ENCODE data around the gene DAZAP1.

DAZAP1 gene

DNA sequence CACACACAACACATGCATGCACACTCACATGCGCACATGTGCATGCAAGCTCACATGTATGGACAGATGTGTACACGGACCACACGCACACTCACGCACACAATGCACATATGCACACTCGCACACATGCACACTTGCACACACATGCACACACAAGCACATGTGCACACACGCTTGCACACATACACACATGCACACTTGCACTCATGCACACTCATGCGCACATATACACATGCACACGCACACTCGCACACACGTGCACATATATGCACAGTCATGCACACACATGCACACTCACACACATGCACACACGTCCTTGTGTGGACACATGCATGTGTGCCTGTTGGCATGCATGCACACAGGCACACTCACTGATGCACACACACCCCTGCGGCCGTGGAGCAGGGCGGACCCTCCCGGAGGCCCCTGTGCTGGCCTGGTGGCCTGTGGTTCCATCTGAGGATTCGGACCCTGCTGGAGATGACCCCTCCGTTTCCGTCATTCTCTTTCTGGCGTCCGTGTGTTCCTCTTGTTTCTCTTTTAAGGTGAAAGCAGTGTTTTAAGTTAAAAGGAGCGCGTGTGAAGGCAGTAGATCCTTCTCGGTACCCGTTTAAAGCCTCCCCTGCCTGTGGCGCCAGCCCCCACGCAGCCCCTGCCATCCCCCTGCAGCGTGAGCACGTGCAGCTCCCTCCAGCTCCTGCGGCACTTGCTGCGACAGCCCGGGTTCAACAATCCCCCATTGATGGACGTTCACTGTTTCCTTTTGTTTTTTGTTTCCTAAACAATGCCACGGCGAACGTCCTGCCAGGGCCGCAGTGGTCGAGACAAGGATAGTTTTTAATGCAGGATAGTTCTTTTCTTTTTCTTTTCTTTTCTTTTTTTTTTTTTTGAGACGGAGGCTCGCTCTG lies 18.1 kb upstream of the DAZAP1 start:
- in situ Hi-C loops (cut with MboI; ENCODE audit: low pct_unique_long_range_greater_than_20kb, low sequenced_read_pairs) = no loop called here
- no peak for DNase-seq

DNA sequence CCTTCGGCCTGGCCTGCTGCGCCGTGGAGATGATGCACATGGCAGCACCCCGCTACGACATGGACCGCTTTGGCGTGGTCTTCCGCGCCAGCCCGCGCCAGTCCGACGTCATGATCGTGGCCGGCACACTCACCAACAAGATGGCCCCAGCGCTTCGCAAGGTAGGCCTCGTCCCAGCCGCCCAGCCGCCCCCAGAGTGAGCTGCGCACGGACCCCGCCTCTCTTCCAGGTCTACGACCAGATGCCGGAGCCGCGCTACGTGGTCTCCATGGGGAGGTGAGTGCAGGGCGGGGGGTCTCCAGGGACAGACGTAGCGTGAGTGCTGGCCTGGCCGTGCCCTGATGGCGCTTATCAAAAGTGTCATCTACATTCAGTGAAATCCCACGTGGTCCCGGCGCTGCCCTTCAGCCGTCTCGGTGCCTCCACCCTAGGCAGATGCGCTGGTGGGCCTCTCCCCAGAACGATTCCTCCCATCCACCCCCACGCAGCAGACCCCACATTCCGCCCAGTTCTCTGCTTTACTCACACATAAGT lies 16.4 kb upstream of the DAZAP1 start:
- in situ Hi-C loops (cut with MboI; ENCODE audit: low pct_unique_long_range_greater_than_20kb, low sequenced_read_pairs) = no loop called here
- DNase-seq = no peak

DNA sequence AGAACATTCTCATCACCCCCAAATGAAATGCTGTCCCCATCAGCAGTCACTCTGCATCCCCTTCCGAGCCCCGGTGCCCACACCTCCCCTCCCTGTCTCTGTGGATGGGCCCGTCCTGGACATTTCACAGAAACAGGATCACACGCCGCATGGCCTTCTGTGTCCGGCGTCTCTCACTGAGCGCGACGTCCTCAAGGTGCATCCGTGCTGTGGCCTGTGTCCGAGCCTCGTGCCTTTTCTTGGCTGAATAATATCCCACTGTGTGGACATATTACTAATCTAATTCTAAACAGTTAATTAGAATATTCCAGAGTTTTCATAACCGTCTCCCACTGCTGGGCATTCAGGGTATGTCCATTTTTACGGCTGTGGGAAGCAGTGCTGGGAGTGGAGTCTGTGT lies 15.0 kb upstream of the DAZAP1 start:
- DNase-seq = no peak
- in situ Hi-C loops (cut with MboI; ENCODE audit: low pct_unique_long_range_greater_than_20kb, low sequenced_read_pairs) = no loop called here

DNA sequence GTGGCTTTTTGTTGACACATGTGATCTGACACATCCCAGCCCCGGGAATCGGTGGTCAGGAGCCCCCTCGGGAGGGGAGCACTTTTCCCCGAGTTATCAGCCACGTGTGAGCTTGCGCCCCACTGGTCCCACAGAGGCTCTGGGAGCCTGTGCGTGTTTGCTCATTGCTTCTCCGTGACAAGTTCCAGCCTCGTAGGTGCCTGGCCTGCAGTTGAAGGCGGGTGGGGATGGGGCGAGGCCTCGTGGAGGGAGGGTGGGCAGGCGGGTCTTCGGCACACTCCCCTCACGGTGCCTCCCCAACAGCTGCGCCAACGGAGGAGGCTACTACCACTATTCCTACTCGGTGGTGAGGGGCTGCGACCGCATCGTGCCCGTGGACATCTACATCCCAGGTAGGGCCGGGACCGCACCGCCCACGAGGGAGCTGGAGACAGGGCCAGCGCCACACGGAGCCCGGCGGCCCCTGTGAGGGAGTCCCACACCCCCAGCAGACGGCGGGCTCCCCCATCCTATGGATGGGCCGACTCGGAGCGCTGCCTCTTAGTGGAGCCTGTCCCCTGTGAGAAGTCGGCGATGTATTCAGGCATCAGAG lies 14.4 kb upstream of the DAZAP1 start:
- in situ Hi-C loops (cut with MboI; ENCODE audit: low pct_unique_long_range_greater_than_20kb, low sequenced_read_pairs) = no loop called here

DNA sequence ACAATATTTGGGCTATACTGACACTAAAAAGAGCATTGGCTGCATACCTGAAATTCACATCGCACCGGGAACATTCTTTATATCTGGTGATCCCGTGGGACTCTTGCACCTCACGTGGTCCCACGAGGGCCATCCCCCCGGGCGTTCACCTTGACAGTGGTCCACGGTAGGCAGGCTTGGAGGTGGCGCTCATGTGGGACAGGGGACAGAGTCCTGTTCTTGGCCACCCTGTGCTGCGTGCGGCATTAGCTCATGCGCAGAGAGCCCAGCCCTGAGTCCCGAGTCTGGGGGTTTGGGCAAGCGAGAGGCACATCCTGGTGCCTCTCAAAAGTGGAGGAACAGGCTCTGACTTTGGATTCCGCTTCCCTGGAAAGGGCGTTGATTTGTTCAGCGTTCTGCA lies 13.5 kb upstream of the DAZAP1 start:
- in situ Hi-C loops (cut with MboI; ENCODE audit: low pct_unique_long_range_greater_than_20kb, low sequenced_read_pairs) = no loop called here
- DNase-seq = no peak

More for the DNA sequence above, 14.4 kb upstream of the DAZAP1 start:
- DNase-seq = no peak

DNA sequence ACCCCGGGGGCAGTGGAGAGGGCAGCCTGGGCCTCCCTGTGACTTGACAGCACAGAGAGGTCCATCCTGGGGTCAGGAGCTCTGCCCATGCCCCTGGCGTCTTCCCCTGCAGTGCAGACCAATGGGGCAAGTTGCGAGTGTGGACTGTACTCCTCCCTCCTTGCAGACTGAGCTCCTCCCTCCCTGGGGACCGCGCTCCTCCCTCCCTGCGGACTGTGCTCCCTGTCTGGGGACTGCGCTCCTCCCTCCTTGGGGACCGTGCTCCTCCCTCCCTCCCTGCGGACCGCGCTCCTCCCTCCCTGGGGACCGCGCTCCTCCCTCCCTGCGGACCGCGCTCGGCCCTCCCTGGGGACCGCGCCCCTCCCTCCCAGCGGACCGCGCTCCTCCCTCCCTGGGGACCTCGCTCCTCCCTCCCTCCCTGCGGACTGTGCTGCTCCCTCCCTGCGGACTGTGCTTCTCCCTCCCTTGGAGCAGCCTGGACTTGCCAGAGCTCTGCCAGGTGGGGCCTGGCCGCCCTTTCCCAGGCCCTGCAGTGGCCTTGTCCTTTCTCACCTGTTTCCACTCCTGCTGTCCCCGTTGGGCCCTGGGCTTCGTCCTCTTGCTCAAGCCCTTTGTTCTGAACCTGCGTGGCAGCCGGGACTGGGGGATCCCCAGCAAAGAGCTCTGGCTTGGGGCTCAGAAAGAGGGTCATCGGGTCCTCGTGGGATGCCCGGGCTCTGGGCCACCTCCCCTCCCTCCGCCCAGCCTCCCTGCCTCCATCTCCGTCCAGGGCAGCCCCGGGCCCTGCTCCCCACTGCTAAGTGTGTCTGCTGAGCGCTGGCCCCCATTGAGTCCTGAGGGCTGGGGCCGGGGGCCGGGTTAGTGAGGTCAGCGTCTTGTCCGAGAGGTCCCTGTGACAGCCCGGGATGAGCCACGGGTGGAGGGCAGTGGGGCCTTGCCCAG lies 12.9 kb upstream of the DAZAP1 start:
- in situ Hi-C loops (cut with MboI; ENCODE audit: low pct_unique_long_range_greater_than_20kb, low sequenced_read_pairs) = no loop called here
- DNase-seq = no peak

DNA sequence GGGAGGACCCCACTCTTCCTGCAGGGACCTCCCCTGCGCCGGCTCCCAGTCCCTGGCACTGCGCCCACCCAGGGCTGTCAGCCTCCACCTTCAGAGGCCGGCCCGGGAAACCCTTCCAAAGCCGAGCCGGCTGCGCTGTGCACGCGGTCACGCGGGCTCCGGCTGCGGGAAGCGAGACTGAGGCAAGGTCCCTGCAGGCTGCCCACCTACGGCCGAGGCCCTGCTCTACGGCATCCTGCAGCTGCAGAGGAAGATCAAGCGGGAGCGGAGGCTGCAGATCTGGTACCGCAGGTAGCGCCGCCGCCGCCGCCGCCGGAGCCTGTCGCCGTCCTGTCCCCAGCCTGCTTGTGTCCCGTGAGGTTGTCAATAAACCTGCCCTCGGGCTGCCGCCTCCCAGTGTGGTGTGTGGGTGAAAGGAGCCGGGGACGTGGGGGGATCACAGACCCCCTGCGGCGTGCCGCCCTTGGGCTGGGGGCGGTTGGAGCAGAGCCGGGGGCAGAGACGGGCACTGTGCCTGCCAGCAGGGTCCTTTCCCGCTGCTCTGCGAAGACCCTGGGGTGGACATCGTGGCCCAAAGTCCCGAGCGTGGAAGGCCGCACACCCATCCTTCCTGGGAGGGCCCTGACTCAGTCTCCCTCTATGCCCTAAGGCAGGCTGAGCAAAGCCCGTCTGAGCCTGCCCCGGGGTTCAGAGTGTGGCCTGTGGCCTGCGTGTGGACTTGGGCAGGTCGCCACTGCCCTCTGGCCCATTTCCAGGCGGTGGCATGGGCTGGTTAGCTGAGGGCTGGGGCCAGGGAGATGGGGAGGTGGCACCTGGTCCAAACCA lies 12.0 kb upstream of the DAZAP1 start:
- DNase-seq = no peak
- in situ Hi-C loops (cut with MboI; ENCODE audit: low pct_unique_long_range_greater_than_20kb, low sequenced_read_pairs) = no loop called here

DNA sequence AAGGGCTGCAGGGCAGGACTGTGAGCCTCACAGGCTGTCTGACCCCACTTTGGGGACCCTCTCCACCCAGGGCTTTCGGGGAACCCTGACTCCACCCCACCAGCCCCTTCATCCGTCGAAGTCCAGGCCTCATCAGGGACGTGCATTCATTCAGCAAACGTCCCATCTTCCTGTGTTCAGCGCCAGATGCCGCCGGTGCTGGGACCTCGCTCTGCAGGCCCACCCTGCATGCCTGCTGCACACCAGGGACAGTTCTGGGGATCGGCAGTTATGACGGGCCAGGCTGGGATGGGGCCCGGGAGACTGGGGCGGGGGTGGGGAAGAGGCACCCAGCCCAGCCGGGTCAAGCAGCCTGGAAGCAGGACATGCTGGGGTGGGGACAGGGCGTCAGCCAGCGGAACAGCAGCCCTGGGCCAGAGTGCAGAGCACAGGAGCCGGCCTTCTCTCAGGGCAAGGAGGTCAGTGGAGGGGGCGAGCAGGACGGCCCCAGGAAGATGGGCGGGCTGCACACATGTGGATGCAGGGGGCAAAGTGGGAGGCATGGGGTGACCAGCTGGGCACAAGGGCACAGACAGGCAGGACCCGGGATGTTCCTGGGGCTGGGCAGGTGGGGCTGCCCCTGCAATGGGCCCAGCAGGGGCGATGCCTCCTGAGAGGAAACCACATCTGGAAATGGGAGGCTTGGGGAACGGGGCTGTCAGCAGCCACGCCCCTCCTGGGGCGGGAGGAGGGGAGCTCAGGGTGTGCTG lies 11.2 kb upstream of the DAZAP1 start:
- in situ Hi-C loops (cut with MboI; ENCODE audit: low pct_unique_long_range_greater_than_20kb, low sequenced_read_pairs) = no loop called here
- DNase-seq = peak; percentile 44

DNA sequence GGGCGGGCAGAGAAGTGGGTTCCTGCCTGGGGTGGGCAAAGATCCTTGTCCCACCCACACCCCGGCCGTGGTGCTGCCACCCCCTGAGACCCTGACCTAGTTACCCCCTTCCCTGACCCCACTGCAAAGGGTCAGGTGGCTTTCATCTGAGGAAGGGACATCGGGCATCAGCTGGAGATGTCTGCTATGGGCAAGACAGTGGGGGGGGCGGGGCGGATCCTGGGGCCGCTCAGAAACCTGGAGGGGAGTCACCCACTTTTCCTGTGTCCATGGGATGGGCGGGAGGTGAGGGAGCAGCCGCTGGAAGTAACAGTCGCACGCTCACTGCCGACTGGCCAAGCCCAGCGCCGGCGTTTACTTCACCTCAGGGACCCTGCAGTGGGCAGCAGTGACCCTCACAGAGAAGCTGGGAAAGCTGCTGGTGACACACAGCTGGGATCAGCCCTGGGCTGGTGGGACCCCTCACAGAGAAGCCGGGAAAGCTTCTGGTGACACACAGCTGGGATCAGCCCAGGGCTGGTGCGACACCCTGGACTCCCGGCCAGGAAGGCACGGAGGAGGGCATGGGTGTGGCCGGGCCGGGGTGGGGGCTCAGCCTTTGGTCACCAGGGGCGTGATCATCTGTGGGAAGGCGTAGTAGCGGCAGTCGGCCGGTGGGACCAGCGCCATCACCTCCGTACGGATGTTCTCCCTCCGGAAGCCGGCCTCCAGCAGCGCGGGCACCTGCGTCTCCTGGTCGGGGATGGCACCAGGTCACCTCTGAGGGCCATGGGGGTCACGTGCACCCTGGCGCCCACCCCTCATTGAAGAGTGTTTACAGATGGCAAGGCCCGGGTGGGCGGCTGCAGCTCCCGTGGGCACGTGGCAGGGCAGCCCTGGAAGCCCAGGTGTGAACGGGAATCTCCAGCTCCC lies 10.4 kb upstream of the DAZAP1 start:
- no peak for DNase-seq
- in situ Hi-C loops (cut with MboI; ENCODE audit: low pct_unique_long_range_greater_than_20kb, low sequenced_read_pairs) = no loop called here

DNA sequence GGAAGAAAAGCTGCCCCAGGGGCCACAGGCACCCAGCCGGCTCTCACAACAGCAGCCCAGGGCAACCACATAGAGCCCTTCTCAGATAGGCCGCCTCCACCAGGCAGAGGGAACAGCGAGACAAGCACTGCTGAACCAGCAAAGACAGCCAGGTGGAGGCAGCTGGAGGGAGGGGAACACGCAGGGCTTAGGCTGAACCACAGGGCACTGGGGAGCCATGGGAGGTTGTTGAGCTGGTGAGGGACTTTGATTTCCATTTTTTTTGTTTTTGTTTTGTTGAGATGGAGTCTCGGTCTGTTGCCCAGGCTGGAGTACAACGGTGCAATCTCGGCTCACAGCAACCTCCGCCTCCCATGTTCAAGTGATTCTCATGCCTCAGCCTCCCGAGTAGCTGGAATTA lies 9.5 kb upstream of the DAZAP1 start:
- no peak for DNase-seq
- in situ Hi-C loops (cut with MboI; ENCODE audit: low pct_unique_long_range_greater_than_20kb, low sequenced_read_pairs) = no loop called here

DNA sequence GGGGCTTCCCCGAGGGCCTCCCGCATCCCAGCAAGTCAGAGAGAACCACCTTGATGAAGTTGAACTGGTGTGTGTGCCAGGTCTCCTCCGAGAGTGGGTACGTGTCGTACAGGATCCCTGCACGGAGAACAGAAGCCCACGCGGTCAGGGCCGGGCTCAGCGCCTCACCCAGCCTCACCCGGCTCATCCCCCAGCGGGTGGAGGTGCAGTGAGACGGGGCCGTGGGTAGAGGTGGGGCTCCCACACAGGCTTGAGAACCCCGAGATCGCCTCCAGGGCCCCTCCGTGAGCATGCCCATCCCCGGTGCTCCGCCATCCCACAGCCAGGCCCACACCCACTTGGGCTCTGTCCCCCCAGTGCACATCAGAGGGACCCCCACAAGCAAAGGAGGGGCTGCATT lies 8.3 kb upstream of the DAZAP1 start:
- DNase-seq = no peak
- in situ Hi-C loops (cut with MboI; ENCODE audit: low pct_unique_long_range_greater_than_20kb, low sequenced_read_pairs) = no loop called here

DNA sequence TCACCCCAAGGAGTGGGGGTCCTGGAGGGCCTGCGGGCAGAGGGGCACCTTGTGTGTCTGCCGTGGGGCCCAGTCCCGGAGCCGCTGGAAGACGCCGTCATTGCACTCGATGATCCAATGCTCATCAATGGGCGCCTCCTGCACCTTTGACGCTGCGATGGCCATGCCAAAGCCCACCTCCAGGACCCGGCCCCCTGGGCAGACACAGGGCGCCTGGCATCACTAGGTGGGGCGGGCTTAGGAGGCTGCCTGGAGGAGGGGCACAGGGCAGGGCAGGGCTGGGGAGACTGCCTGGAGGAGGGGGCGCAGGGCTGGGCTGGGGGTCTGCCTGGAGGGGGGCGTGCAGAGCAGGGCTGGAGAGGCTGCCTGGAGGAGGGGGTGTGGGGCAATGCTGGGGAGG lies 7.6 kb upstream of the DAZAP1 start:
- no peak for DNase-seq
- in situ Hi-C loops (cut with MboI; ENCODE audit: low pct_unique_long_range_greater_than_20kb, low sequenced_read_pairs) = no loop called here

DNA sequence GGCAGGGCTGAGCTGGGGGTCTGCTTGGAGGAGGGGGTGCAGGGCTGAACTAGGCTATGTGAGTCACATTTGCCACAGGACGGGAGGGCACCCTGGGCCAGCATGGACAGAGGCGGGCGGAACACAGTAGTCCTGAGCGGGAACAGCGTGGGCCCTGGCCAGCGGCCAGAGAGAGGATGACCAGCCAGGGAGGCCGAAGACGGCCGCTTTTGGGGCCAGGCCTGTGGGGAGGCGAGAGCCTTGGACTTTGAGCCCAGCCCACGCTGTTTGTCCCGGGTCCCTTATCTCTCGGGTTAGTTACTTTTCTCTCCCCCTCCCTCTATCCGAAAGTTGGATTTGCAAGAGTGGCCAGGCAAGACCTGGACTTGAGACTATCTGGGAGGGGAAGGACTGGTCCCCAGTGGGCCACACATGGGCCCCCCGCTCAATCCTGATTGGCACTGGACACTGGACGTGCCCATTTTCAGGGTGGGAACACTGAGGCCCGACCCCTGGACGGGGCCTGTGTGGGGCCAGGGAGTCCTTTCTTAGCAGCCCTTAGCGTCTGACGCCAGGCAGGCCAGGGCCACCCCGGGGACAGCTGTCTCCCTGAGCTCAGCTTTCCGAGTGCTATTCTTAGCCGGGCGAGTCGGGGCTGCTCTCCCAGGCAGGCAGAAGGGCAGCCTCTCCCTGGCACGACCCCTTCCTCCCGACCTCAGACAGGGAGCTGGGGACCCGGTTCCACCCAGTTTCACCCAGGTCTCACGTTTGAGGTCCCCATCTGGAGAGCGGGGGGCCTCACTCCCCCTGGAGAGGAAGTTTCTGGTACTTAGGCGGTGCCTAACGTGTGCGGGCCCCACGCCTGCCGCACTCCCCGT lies 6.9 kb upstream of the DAZAP1 start:
- in situ Hi-C loops (cut with MboI; ENCODE audit: low pct_unique_long_range_greater_than_20kb, low sequenced_read_pairs) = no loop called here
- peak; percentile 49 for DNase-seq

DNA sequence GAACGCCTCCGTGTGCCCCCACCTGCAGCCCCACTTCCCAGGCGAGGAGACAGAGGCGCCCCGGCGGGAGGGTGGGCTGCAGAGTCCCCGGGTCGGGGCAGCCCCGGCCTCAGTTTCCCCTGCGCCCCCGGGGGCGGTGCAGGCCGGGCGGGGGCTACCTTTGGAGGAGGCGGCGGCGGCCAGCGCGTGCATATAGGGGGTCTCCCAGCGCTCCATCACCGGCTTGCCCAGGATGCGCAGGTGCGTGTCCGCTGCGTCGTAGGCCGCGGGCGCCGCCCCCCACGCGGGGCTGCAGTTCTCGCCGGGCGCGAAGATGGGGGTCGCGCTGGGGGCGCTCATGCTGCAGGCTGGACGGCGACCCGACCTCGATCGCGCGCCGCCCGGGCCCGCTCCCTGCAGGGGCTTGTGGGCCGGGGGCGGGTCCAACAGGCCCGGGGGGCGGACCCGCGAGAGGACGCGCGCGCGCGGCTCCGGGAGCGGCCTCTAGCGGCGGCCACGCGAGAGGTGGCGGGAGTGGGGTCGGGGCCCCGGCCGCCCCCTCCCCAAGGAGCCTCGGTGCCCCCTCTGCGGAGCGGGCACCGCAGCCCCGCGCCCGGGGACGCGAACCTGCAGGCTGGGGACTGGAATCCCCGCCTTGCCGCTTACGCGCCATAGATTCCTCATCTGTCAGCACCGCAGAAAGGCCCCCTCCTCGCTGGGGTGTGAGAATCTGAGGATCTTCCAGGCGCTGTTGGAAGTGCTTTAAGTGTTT lies 6.1 kb upstream of the DAZAP1 start, which contains the start of gene GAMT:
TSS of gene GAMT (minus strand) at position 405 of the 751 bp plus-strand sequence. CDS start at position 339, 66 bp downstream.
- in situ Hi-C loops (cut with MboI; ENCODE audit: low pct_unique_long_range_greater_than_20kb, low sequenced_read_pairs) = no loop called here
- DNase-seq = peak; percentile 57

DNA sequence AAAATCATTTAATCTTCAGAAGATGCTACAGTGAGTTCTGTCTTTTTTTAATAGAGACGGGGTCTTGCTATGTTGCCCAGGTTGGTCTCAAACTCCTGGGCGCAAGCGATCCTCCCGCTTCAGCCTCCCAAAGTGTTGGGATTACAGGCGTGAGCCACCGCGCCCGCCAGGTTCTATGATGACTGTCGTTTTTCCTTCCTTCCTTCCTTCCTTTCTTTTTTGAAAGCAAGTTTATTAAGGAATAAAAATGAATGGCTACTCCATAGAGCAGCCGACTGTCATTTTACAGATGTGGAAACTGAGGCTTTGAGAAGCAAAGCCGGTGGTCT lies 5.5 kb upstream of the DAZAP1 start:
- in situ Hi-C loops (cut with MboI; ENCODE audit: low pct_unique_long_range_greater_than_20kb, low sequenced_read_pairs) = no loop called here
- no peak for DNase-seq

Data from KBM-7 (cell line).